ENCODE measurements around the gene KIAA2012.

DNA sequence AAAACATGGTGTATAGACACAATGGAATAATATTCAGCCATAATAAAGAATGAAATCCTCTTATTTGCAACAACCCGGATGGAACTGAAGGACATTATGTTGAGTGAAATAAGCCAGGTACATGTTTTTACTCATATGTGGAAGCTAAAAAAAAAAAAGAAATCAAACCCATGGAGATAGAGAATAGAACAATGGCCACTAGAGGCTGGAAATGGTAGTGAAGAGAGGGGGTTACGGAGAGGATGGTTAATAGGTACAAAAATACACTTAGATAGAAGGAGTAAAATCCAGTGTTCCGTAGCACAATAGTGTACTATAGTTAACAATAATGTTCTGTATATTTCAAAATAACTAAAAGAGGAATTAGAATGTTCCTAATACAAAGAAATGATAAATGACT, 12.8 kb upstream of the KIAA2012 start:
- TF ChIP-seq CTCF (optimal IDR thresholded peaks at IDR 0.05 in 1 of 3, IDR thresholded peaks at IDR 0.05 in 1 of 3, conservative IDR thresholded peaks at IDR 0.05 in 1 of 3; ENCODE audit: extremely low read depth in 1 of 3, insufficient read depth in 2 of 3, low read length in 3 of 3) (peak in 2 of 3 experiments; percentile 17 to 22), EZH2 (IDR thresholded peaks at IDR 0.05; ENCODE audit: low read length) (no peak)
